AG09319 (cell line): ENCODE results near the gene C2orf92.

Experiments used
- DNase-seq: peaks from one replicate; pipeline ENCODE4 v3.0.0-alpha.2; 2010; ENCODE audit warnings: low read depth; ENCODE audit errors: extremely low read depth
- CTCF ChIP-seq: IDR thresholded peaks from 2 replicates; pipeline ENCODE4 v1.5.1; 2011; ENCODE audit warnings: low read depth, mild to moderate bottlenecking, inconsistent platforms, low read length, moderate library complexity

Gene C2orf92

DNA sequence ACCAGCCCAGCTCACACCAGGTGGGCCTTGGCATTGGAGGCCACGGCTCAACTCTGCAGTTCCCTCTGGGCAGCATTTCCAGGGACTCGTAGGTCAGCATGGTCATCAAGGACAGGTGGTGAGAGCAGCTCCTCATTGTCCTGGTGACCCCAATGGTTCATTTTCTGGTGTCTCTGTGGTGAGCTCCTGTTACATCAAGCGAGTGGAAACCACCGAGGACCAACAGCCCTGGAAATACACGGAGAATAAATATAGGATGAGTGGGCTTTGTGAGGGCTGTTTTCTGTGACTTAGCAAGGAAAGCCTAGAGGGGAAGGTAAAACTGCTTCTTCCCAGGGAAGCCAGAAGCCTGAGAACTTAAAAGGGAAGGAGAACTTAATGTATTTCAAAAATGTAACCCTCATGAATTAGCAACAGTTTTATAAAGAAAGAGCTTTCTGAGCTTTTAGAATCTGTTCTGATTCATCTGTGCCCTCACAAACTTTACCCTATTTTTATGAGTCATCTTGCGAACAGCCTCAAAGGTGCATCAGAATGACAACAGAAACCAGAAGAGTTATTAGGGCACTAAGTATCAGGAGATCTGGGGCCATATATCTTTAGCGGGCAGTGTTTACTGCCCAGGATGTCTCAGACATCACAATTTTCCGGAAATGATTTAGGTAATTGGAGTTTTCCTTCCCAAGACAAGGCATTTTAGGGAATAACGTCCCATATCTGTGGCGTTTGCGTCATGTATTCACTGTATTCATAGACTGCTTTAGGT, 18.7 kb downstream of the C2orf92 start:
- no peak for DNase-seq
- no peak for TF ChIP-seq CTCF

DNA sequence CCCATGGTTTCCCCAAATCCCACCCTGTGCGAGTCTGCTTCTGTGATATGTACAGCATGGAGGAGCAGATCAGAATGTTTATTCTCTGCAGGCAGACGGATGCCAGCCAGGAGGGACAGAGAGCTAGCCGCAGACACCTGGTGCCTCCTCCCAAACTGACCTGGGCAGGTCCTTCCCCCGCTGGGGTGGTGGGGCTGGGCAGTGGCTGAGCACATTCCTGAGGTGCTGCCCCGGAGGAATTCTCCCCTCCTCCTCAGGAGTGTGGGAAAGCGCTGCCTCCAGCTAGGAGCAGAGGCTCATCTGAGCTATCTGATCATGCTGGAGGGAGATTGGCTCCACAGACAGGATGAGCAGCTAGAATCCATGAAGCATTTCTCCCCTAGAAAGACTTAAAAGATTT, 21.7 kb downstream of the C2orf92 start:
- DNase-seq: no peak
- TF ChIP-seq CTCF: no peak

DNA sequence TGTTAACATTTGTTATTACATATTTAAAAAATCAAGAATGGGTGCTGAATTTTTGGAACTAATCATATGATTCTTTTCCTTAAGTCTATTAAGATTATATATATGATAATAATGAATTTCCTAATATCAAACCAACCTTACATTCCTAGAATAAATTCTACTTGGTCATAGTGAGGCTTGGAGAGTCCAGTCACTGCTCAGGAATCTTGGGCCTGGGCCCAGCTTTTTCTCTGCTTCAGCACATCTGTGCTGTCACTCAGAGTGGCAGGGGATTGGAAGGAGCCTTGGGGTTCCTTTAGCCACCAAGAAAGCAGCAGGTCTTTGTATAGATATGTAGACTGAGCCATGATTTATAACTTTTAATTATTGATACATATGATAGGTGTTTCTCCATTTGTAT, 24.0 kb downstream of the C2orf92 start:
- no peak for DNase-seq

DNA sequence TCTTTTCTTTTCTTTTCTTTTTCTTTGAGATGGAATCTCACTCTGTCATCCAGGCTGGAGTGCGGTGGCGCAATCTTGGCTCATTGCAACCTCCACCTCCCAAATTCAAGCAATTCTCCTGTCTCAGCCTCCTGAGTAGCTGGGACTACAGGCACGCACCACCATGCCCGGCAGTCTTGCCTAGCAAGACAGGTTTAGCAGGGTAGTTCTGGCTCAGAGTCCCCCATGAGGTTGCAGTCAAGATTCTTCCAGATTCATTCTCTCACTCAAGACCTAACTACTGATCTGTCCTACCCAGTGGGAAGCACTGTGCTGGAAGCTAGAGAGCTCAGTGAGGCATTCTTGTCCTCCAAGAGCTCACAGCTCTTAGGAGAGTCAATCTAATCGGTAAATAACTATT, 26.2 kb downstream of the C2orf92 start:
- no peak for DNase-seq
- no peak for TF ChIP-seq CTCF

More for the DNA sequence above, 24.0 kb downstream of the C2orf92 start:
- no peak for TF ChIP-seq CTCF

GRCh38 chr2:97697252-97698235, 28.0 kb downstream of the C2orf92 start:
- TF ChIP-seq CTCF: peak; percentile 92
- DNase-seq: peak; percentile 50

DNA sequence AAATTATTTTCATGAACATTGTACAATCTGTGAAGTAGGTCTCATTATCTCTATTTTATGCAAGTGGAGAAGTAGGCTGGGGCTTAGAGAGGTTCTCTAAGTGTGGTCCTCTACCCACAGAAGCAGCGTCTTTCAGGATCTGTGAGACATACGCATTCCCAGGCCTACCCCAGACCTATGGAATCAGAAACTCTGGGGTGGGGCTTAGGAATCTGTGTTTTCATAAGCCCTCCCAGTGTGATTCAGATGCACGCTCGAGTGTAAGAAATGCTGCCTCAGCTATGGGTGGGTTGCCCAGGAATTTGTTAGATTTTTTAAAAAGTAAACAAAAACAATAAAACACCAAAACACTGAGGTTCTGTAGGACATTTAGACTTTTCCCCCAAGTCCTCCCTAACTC, 29.0 kb downstream of the C2orf92 start:
- no peak for TF ChIP-seq CTCF
- no peak for DNase-seq

DNA sequence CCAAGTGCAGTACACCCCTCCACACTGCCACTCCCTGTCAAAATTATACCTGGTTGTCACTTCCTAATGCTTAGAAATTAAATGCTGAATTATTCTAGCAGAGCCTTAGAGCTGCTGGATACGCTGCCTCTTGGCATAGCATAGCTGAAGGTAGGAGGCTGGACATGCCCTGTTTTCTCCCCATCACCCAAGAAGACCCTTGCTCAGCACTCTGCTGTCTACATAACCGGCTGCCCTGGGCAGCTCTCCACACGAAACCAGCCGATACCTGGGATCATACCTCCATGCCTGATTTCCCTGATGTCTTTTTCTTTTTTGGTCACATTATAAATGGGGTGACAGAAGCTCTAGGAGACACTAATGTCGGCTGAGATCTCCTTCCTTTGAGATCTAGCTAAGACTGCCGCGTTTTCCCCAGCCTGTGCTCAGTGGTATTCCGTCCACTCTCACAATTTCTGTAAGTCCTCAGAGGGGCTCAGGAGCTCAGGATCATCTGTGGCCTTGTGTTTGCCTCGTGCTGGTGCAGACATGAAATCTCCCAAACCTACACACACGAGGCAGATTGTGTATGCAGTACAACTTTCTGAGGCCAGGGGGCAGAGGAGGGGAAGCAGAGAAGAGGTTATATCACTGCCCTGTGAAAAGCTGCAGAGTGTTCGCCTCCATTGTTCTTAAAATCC, 30.4 kb downstream of the C2orf92 start:
- peak; percentile 83 for TF ChIP-seq CTCF
- peak; percentile 7 for DNase-seq
